Measurements from ENCODE around the gene GPS1. TPM values are rescaled to one million over a fixed set of nuclear protein-coding genes. Genes with fewer than 3 reads are reported as not detected.

The GPS1 gene
- total and polyA plus RNA-seq, 9 of the 15 experiments (the other 6 are each of a cell fraction or from before 2014, with no cell fraction given), result 3.1 to 167 (median 69.9) TPM

- TF ChIP-seq ZNF699 (CRISPR knock-in tag; IDR thresholded peaks at IDR 0.05; ENCODE audit: insufficient replicate concordance), result no peak
- TF ChIP-seq ZNF511 (CRISPR knock-in tag; IDR thresholded peaks at IDR 0.05), result peak; percentile 59; the same call in 1 of the 2 replicates
- TF ChIP-seq NCOR1 (IDR thresholded peaks at IDR 0.05), result no peak
- TF ChIP-seq HMBOX1 (IDR thresholded peaks at IDR 0.05), result no peak
- peak; percentile 42; the same call in 1 of the 2 replicates for TF ChIP-seq ATF7 (IDR thresholded peaks at IDR 0.05)
- TF ChIP-seq NFRKB (IDR thresholded peaks at IDR 0.05; ENCODE audit: low read depth), result no peak
- TF ChIP-seq SREBF1 (IDR thresholded peaks at IDR 0.05; ENCODE audit: borderline replicate concordance, low read depth, low read length), result no peak
- no peak for TF ChIP-seq ZNF165 (CRISPR knock-in tag; IDR thresholded peaks at IDR 0.05; ENCODE audit: borderline replicate concordance)
- no peak for TF ChIP-seq MLX (CRISPR knock-in tag; conservative IDR thresholded peaks at IDR 0.05)
- 0 out of 2 replicates have a peak, but pooled peaks have one; percentile 22 for TF ChIP-seq SOX6 (IDR thresholded peaks at IDR 0.05)
- no peak for TF ChIP-seq ZNF311 (CRISPR knock-in tag; IDR thresholded peaks at IDR 0.05)
- no peak for TF ChIP-seq MITF (IDR thresholded peaks at IDR 0.05)
- peak; percentile 77; the same call in 1 of the 2 replicates for TF ChIP-seq EP400 (IDR thresholded peaks at IDR 0.05)
- no peak for TF ChIP-seq PURB (CRISPR knock-in tag; IDR thresholded peaks at IDR 0.05; ENCODE audit: low read depth)
- TF ChIP-seq E2F5 (CRISPR knock-in tag; IDR thresholded peaks at IDR 0.05), result no peak
- TF ChIP-seq MYC (IDR thresholded peaks at IDR 0.05; ENCODE audit: low read depth, low read length), result peak; percentile 20; the same call in 1 of the 2 replicates
- peak; percentile 91; the same call in 1 of the 2 replicates for TF ChIP-seq MYC (CRISPR knock-in tag; IDR thresholded peaks at IDR 0.05; ENCODE audit: borderline replicate concordance, low read depth)
- no peak; the same call in 1 of the 2 replicates for TF ChIP-seq ZNF143 (CRISPR knock-in tag; IDR thresholded peaks at IDR 0.05)
- TF ChIP-seq NFATC3 (IDR thresholded peaks at IDR 0.05), result no peak
- peak; percentile 34; the same call in 1 of the 2 replicates for TF ChIP-seq ZNF24 (IDR thresholded peaks at IDR 0.05)
- TF ChIP-seq POLR2AphosphoS5 (IDR thresholded peaks at IDR 0.05; ENCODE audit: control insufficient read depth, insufficient read depth, low read depth, low read length), result no peak
- TF ChIP-seq ZNF584 (CRISPR knock-in tag; IDR thresholded peaks at IDR 0.05; ENCODE audit: low read depth), result no peak
- TF ChIP-seq POLR3A (IDR thresholded peaks at IDR 0.05; ENCODE audit: borderline replicate concordance, extremely low read depth, insufficient read depth, insufficient read length), result no peak
- no peak for TF ChIP-seq PHF21A (IDR thresholded peaks at IDR 0.05; ENCODE audit: borderline replicate concordance, low read depth)
- peak; percentile 54; the same call in 1 of the 2 replicates for TF ChIP-seq ZNF263 (CRISPR knock-in tag; IDR thresholded peaks at IDR 0.05; ENCODE audit: borderline replicate concordance)
These were observed 21.0 kb upstream of the GPS1 start (continued) for GRCh38 chr17:82030470-82031302.

Data from K562 (cell line).